Hindlimb muscle (tissue), 1 donor: Measurements from ENCODE around the gene TSPAN5. TPM values are rescaled to one million over a fixed set of nuclear protein-coding genes. Genes with fewer than 3 reads are reported as not detected.
A peak's percentile ranks its signal among the peaks of the same experiment; 100 is the strongest.
"Not testable (repeated sequence)": the region's sequence is repeated elsewhere in the genome, so short reads cannot be mapped to it uniquely, and the experiment has no call there.

ENCODE experiments used
- DNase-seq: peaks from one replicate; pipeline ENCODE4 v3.0.0-alpha.2; 2013
- polyA plus RNA-seq: library from polyadenylated mRNA; unstranded; fragments of 120-200 nt; gene quantifications from one replicate; pipeline ENCODE4 v1.2.1, GENCODE V29; 2013; ENCODE audit not compliant: insufficient read length

Gene TSPAN5
- polyA plus RNA-seq, 1 donor: 12.4 TPM

- DNase-seq: no peak
Measured at GRCh38 chr4:98485816-98486345, 172.5 kb downstream of the TSPAN5 start.

- no peak for DNase-seq
Measured at GRCh38 chr4:98484031-98484430, 174.4 kb downstream of the TSPAN5 start.

GRCh38 chr4:98482847-98483806, 175.3 kb downstream of the TSPAN5 start:
- DNase-seq: no peak

GRCh38 chr4:98482503-98482846, 175.9 kb downstream of the TSPAN5 start:
- no peak for DNase-seq

GRCh38 chr4:98481167-98481566, 177.2 kb downstream of the TSPAN5 start:
- DNase-seq: no peak

- no peak for DNase-seq
Measured at GRCh38 chr4:98480535-98480934, 177.9 kb downstream of the TSPAN5 start.

- DNase-seq: not testable (repeated sequence)
Measured at GRCh38 chr4:98479590-98479989, 178.8 kb downstream of the TSPAN5 start.

- no peak for DNase-seq
Measured at GRCh38 chr4:98476891-98477290, 181.5 kb downstream of the TSPAN5 start.

- no peak for DNase-seq
Measured at GRCh38 chr4:98474408-98474844, 184.0 kb downstream of the TSPAN5 start.

GRCh38 chr4:98473046-98473445, 185.4 kb downstream of the TSPAN5 start:
- DNase-seq: no peak

- DNase-seq: no peak
Measured at GRCh38 chr4:98470831-98471230, 187.6 kb downstream of the TSPAN5 start.

- no peak for DNase-seq
Measured at GRCh38 chr4:98470366-98470765, 188.0 kb downstream of the TSPAN5 start.

GRCh38 chr4:98469771-98470170, 188.6 kb downstream of the TSPAN5 start:
- no peak for DNase-seq

- DNase-seq: peak; percentile 49
Measured at GRCh38 chr4:98468709-98469108, 189.7 kb downstream of the TSPAN5 start.

- DNase-seq: peak; percentile 85
Measured at GRCh38 chr4:98467627-98468072, 190.8 kb downstream of the TSPAN5 start.

GRCh38 chr4:98466868-98467599, 191.4 kb downstream of the TSPAN5 start:
- no peak for DNase-seq

GRCh38 chr4:98462487-98462886, 195.9 kb downstream of the TSPAN5 start:
- no peak for DNase-seq

GRCh38 chr4:98461121-98461865, 197.1 kb downstream of the TSPAN5 start:
- DNase-seq: not testable (repeated sequence)

- not testable (repeated sequence) for DNase-seq
Measured at GRCh38 chr4:98457422-98457821, 201.0 kb downstream of the TSPAN5 start.

- no peak for DNase-seq
Measured at GRCh38 chr4:98452091-98452490, 206.3 kb downstream of the TSPAN5 start.

GRCh38 chr4:98448908-98449307, 209.5 kb downstream of the TSPAN5 start:
- no peak for DNase-seq

GRCh38 chr4:98447648-98448047, 210.8 kb downstream of the TSPAN5 start:
- DNase-seq: no peak
